Measurements from ENCODE around the gene SDK1. TPM values are rescaled to one million over a fixed set of nuclear protein-coding genes. Genes with fewer than 3 reads are reported as not detected.
"Not testable (repeated sequence)": the region's sequence is repeated elsewhere in the genome, so short reads cannot be mapped to it uniquely, and the experiment has no call there.

Gene SDK1
- total RNA-seq, 1 donor = 0.43 TPM

- TF ChIP-seq CTCF (IDR thresholded peaks at IDR 0.05; ENCODE audit: insufficient read depth, low read depth, low read length) = no peak
- H3K4me3 ChIP-seq (ENCODE audit: low read depth, low read length) = no peak overlapping the region
- DNase-seq (ENCODE audit: low read depth) = no peak
These were observed 636.1 kb downstream of the SDK1 start for GRCh38 chr7:3937146-3937545.

- H3K4me3 ChIP-seq (ENCODE audit: low read depth, low read length) = no peak overlapping the region
- no peak for TF ChIP-seq CTCF (IDR thresholded peaks at IDR 0.05; ENCODE audit: insufficient read depth, low read depth, low read length)
- DNase-seq (ENCODE audit: low read depth) = no peak
These were observed 636.6 kb downstream of the SDK1 start for GRCh38 chr7:3937605-3938004.

- H3K4me3 ChIP-seq (ENCODE audit: low read depth, low read length); DNase-seq (ENCODE audit: low read depth): not testable (repeated sequence)
These were observed 640.7 kb downstream of the SDK1 start for GRCh38 chr7:3941706-3942105.

- H3K4me3 ChIP-seq (ENCODE audit: low read depth, low read length) = no peak overlapping the region
- DNase-seq (ENCODE audit: low read depth) = no peak
- no peak for TF ChIP-seq CTCF (IDR thresholded peaks at IDR 0.05; ENCODE audit: insufficient read depth, low read depth, low read length)
These were observed 641.2 kb downstream of the SDK1 start for GRCh38 chr7:3942276-3942675.

GRCh38 chr7:3942816-3943745, 642.0 kb downstream of the SDK1 start:
- no peak for DNase-seq (ENCODE audit: low read depth)
- TF ChIP-seq CTCF (IDR thresholded peaks at IDR 0.05; ENCODE audit: insufficient read depth, low read depth, low read length) = no peak

GRCh38 chr7:3943779-3944520, 642.9 kb downstream of the SDK1 start:
- DNase-seq (ENCODE audit: low read depth) = no peak
- no peak overlapping the region for H3K4me3 ChIP-seq (ENCODE audit: low read depth, low read length)
- no peak for TF ChIP-seq CTCF (IDR thresholded peaks at IDR 0.05; ENCODE audit: insufficient read depth, low read depth, low read length)

More at GRCh38 chr7:3942816-3943745, 642.0 kb downstream of the SDK1 start:
- H3K4me3 ChIP-seq (ENCODE audit: low read depth, low read length) = no peak overlapping the region

- no peak overlapping the region for H3K4me3 ChIP-seq (ENCODE audit: low read depth, low read length)
- no peak for DNase-seq (ENCODE audit: low read depth)
- no peak for TF ChIP-seq CTCF (IDR thresholded peaks at IDR 0.05; ENCODE audit: insufficient read depth, low read depth, low read length)
These were observed 648.2 kb downstream of the SDK1 start for GRCh38 chr7:3949242-3949640.
